ENCODE measurements around the gene FOXJ3.

The FOXJ3 gene

DNA sequence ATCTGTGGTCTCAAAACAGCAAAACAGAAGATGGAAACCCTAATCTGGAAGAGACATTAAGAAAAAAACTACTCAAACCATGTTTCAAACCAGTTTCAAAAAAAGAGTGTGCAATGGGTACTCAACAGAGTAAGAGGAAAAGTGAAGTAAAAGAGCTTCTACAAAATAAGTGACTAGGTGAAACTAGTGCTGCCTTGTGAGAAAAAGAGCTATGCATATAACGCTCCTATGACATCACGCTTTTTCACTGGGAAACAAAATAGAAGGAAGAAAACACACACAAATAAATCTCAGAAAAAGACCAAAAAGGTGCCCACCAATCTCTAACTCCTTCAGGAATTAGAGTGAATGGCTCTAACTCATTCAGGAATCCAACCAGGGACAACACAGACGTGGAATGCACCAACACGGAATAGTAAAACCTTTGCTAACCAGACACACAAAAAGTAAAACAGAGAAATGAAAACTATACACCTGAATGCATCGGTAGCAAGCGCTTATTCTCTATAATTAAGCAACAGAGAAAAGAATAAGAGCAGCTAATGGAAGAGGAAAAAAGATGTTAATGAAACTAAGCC lies 1.3 kb downstream of the FOXJ3 start:
- no peak for DNase-seq

DNA sequence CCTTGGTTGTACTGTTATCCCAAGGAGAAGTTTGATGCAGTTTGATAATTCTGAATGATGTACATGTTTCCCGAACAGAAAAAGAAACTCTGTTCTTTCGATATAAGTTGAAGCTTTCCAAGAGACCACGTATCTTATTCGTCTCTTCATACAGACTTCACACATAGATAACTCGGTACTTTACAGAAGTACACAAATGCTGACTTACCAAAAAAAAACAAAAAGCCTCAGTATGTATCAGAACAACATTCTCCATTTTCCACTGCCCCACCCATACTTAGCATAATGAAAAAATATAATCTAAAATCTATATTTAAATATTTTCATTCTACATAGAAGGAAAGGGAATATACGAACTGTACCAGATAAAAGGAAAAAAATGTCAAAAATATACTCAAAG lies 2.2 kb downstream of the FOXJ3 start:
- no peak for DNase-seq

DNA sequence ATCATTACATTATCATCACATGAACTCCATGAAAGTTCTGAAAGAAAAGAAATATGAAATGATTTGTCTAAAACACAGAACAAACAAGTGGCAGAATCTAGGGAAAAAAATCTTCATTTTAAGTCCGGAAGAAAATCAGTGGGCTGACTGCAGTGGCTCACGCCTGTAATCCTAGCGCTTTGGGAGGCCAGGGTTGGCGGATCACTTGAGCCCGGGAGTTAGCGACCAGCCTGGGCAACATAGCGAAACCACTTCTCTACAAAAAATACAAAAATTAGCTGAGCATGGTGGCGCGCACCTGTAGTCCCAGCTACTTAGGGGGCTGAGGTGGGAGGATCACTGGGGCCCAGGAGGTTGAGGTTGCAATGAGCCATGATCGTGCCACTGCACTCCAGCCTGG lies 4.8 kb downstream of the FOXJ3 start:
- no peak for DNase-seq

DNA sequence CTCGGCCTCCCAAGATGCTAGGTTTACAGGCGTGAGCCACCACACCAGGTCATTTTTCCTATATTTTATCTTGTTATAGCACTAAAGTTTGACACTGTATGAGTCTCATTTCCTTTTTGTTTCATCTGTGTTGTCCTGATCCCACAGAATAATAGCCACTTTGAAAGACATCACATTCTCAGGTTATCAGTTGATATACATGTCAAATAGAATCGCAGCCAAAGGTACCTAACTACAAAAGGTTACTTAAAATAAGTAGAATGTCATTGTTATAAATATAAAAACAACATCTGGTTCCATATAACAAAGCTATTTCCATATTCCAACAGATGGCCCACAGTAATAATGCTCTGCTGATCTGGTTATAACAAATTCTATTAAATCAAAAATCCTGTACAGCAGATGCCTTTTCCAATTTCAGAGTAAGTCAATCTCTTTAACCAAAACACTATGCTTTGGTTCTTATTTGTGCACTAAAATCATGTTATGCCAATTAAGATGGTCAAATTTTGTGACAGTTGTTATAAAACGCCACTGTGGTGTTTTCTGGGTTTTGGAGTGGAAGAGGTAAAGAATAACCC lies 6.0 kb downstream of the FOXJ3 start:
- DNase-seq: no peak

DNA sequence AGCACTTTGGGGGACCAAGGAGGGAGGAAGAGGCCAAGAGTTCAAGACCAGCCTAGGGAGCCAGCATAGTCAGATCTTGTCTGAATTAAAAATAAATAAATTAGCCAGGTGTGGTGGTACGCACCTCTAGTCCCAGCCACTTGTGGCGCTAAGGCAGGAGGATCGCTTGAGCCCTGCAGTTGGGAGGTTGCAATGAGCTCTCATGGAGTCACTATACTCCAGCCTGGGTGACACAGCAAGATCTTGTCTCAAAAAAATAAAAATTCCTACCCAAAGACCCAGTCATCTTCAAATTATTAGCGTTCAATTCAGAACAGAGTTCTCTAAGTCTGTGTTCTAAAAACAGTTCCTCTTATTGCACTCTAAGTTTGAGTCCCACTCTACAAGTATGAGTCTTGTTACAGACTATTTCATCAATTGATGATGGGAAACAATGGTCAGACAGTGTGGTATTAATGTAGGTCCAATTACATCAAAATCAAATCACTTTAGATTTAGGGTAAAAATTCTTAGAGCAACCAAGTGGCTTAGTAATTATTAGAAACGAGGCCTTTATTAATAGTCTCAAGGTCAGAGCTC lies 6.9 kb downstream of the FOXJ3 start:
- no peak for DNase-seq

DNA sequence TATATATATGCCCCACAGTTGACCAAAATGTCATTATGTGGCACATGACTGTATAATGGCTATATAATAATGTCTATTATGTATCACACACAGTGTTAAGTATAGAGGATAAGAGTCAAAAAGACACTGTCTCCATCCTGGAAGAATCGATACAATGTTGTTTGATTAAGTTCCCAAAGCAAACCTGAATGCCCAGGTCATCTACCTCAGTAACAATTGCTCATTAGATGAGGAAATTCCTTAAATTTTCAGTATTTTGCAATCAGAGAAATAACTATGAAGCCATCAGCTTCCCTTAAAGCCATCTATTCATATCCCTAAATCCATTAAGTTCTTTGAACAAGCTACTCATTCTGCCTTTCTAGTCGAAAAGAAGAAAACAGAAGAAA lies 10.0 kb downstream of the FOXJ3 start:
- no peak for DNase-seq

DNA sequence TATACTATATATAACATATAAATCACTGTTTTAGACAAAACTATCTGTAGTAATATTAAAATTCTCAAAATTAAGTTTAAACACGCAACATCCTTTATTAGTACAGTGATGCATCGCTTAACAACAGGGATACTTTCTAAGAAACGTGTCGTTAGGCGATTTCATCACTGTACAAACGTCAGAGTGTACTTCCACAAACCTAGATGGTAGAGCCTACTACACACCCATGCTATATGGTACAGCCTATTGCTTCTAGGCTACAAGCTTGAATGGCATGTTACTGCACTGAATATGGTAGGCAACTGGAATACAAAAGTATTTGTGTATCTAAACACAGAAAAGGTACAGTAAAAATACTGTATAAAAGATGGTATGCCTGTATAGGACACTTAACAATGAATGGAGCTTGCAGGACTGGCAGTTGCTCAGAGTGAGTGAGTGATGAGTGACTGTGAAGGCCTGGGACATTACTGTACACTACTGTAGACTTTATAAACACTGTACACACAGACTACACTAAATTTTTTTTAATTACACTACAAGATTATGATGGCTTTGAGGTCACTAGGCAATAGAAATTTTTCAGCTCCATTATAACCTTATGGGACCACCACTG lies 10.5 kb downstream of the FOXJ3 start:
- no peak for DNase-seq

DNA sequence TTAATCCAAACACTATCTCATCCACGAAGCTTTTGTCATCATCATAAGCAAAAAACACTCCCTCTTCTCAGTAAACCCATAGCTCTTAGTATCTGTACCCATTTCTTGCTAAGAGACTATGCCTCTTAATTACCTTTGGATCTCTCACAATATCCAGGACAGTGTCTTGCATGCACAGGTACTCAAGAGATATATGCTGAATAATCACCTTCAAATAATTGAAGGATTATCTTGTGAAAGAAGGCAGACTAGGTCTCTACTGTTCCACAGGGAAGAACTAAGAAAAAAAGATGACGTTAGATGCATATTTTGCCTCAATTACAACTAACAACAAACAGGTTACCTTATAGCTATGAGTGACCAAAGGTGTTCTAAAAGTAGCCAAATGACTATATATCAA lies 11.5 kb downstream of the FOXJ3 start:
- DNase-seq: no peak

DNA sequence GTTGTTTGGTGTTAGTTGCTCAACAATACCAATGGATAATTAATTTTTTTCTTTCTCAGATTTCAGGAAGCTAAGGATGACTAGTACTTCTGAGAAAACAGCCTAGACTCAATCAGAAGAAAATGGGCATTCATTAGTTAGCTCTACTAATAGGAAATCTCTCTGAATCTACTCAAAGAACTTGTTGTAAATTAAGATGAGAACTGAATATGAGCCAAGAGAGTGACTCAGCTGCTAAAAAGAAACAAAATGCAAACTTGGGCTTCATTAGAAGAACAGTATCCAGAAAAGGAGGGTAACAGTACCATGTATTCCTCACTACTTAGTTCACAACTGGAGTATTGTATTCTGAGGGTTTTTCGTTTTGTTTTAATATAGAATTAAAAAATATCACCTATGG lies 12.5 kb downstream of the FOXJ3 start:
- DNase-seq: no peak

DNA sequence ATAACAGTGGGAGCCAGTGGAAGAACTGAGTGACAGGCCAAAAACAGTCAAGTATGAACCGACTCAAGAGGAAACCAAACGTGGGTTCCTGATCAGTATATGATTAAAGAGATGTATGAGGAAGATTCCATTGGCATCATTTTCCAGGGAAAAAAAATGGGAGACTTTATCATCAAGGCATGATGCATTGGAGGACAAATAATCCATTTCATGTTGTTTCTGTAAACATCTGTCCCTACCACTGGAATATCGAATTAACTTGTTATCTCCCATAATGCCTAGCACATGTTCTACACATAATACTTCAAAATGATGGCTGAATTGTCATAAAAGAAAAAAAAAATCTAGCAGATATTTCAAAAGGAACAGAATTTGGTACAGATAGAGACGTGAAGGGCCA lies 13.3 kb downstream of the FOXJ3 start:
- DNase-seq: no peak

DNA sequence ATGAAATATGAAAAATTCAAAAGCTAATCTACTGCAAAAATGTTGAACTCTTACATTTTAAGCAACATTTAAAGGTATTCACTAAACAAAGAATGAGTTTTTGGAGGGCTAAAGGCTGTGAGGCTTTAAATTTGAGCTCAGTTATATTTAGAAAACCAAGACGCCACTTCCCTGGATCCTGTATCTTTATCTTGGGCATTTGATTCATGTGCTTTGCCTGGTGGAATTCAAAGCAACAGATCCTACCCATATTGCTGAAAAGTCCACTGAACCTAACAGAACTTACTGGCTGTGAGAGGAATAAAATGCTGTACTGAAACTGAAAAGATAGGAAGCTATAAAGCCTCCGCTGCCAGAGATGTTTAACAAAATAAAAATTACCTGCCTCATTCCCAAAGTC lies 14.3 kb downstream of the FOXJ3 start:
- no peak for DNase-seq

DNA sequence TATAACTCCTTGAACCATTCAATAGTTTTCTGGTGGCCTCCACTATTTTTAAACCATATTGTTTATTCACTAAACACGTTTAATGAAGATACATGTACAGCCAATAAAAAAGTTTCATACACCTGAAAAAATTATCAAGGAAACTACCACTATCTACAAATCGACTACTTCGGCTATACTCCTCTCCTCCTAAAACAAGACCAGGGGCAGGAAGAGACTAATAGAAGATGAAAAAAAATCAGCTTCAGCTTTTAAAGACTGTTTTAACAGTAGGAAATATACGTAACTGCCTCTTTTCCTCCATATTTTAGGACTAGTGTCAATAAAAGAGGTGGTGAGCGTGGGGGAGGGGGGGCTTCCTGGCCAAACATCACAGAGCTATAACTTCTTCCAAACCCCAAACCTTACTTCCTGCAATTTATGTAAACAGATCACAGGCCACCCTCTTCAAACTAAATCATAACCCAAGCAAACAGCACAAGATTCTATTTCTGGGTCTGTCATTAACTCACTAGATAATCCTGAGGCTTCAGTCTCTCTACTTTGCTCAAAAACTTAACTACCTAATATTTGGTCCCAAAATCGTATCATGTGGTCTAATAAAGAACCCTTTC lies 15.1 kb downstream of the FOXJ3 start:
- DNase-seq: peak; percentile 21

DNA sequence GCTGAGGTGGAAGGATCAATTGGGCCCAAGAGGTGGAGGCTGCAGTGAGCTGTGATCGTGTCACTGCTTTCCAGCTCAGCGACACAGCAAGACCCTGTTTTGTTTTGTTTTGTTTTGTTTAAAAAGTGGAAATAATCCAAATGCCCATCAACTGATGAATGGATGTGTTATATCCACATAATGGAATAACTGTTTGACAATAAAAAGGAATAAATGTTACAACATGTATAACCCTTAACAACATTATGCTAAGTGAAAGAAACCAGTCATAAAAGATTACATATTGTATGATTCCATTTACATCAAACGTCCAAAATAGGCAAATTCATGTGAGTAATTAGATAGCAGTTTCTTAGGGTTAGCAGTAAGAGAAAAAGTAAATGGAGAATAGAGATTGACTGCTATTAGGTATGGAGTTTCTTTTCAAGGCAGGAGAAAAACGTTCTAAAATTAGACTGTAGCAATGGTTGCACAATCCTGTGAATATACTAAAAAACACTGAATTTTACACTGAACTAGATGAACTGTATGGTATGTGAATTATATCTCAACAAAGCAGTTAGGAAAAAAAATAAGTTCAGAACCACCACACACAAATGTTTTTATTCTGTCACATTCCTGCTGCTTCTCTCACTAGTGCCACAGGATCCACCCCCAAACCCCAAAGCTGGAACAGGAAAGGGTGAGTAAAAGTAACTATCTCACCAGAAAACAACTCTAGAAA lies 15.7 kb downstream of the FOXJ3 start:
- peak; percentile 37 for DNase-seq

DNA sequence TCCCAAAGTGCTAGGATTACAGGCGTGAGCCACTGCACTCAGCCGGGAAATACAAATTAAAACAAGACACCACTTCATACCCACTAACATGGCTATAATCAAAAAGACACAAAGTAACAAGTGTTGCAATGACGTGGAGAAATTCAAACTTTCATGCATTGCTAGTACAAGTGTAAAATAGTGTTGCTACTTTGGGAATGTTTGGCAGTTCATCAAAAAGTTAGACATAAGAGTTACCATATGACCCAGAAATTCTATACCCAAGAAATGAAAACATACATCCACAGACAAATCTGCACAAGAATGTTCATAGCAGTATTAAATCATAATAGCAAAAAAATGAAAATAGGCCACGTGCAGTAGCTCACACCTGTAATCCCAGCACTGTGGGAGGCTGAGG lies 16.4 kb downstream of the FOXJ3 start:
- DNase-seq: no peak

DNA sequence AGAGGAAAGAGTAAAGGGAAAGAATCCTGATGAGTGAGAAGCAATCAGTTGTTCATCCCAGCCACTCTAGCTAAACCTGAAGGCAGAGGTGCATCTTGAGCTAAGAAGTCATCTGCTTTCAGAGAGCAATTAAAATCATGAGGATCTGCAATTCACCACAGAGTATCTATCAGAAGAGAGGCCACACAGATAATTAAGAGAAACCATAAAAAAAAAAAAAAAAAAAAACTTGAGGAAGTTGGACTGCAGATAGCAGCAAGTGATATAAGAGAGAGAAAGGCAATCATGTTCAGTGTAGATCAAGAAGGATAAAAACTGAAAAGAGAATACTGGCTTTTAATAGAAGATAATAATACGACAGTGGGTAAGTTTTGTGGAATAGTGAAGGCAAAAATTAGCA lies 17.7 kb downstream of the FOXJ3 start:
- no peak for DNase-seq

DNA sequence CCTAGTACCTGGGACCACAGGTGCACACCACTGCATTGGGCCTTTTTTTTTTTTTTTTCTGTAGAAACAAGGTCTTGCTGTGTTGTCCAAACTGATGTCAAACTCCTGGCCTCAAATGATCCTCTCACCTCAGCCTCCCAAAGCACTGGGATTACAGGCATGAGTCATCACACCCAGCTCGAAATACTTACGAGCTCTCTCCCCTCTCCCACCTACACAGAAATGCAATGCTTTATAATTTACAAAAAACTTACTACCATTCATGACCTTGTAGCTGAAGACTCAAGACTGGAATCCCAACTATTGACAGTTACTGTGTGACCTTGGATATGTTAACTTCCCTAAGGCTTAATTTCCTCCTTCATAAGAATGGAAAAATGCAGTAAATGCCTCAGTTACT lies 18.7 kb downstream of the FOXJ3 start:
- no peak for DNase-seq

DNA sequence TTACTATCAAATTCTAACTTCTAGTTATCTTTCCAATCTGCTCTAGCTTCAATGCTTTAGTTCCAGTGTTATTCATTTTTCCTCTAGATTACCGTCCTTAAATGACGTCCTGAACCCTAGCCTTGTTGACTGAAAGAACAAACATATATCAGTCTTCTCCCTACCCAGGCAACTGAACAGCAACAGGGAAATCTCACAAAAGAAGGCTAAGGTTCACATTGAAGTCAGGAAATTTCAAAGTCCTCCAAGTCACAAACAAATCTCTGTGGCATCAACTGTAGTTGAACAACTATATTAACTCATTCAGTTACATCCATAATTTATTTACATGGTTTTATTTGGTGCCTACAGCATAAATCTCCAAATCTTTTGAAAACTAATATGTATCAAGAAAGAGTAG lies 19.5 kb downstream of the FOXJ3 start:
- no peak for DNase-seq

DNA sequence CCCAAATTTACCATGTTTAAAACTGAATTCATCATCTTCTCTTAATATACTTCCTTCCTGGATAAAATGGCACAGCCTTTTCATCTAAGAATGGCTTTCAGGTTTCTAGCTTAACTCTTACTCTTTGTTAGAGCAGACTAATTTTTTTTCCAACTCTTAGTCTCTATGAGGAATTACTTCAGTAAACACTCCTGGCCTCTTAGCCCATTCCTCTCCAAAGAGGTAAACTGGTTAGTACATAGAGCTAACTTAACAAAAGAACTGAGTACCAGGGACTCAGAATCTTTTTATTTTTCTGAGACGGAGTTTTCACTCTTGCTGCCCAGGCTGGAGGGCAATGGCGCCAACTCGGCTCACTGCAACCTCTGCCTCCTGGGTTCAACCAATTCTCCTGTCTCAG lies 21.1 kb downstream of the FOXJ3 start:
- DNase-seq: no peak

DNA sequence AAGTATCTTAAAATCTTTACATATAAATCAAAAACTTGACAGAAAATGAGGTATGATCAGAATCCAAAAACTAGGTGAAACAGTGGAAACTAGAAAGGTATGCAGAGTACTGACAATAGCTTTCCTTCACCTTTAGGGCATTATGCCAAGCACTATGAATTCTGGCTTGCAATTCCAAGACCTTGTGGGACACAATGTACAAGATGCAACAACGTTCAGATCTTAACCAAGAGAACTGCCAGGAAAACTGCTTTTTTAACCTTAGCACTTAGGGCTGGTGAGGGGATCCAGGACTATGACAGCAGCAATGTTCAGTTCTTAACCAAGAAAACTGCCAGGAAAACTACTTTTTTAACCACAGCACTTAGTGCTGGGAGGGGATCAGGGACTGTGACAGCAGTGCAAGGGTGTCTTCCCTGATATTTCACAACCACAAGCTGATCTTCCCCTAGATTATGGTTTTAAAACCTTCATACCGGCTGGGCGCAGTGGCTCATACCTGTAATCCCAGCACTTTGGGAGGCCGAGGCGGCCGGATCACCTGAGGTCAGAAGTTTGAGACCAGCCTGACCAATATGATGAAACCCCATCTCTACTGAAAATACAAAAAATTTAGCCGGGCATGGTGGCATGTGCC lies 22.3 kb downstream of the FOXJ3 start:
- no peak for DNase-seq

DNA sequence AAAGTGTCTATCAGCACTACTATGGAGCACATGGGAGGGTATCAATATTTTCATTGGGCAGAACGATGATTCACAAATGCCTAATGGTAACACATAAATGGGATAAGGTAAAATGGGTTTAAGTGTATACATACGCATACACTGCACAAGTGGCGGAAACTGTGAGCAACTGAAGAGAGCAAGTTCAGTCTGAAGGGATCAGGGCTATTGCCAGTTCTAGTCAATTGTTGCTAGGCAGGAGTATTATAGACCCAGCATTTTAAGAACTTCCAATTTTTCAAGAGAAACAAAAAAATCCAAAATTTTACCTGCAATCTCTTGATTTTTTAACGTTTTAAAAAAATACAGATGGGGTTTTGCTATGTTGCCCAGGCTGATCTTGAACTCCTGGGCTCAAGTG lies 23.1 kb downstream of the FOXJ3 start:
- no peak for DNase-seq

DNA sequence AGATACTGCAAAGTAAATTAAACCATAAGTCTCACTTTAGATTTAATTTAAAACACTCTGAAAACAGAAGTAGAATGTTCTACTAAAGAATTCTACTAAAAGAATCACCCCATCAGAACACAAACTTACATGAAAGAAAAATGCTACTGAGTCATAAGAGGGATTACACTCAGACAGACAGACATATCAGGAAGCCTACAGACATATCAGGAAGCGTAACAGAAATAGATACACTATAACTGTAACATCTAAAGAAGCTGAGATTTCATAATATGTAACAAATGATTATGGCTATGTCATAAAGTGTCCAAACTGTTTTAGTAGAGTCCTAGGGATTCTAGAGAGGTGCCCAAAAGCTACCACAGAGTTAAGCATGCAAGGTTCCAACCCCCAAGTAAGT lies 23.9 kb downstream of the FOXJ3 start:
- DNase-seq: peak; percentile 27

DNA sequence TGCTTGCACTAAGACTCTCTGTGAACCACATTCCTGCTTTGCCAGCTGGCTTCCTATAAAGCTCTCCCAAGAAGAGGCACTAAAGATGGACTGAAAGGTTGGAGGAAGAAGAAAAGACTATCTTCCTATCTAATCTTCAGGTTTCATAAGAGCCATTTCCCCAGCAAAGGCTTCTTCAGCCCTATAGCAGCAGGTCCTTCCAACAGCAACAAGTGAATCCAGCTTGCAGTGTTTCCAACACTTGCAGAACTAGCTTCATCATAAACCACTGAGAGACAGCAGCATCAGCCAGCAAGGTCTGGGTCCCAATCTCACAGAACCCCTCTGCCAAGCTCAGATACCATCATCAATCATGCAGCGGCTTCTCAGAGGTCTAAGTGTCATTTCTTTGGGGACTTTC lies 28.1 kb downstream of the FOXJ3 start:
- DNase-seq: no peak

DNA sequence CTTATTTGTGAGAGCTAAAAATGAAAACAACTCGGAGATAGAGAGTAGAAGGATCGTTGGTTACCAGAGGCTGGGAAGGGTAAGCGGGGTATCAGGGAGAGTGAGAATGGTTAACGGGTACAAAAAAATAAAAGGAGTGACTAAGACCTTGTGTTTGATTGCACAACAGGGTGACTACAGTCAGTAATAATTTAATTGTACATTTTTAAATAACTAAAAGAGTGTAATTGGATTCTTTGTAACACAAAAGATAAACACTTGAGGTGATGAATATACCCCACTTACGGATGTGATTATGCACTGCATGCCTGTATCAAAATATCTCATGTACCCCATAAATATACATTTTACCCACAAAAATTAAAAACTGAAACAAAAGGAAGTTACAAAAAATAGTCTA lies 29.4 kb downstream of the FOXJ3 start:
- no peak for DNase-seq

Data from activated CD4-positive, alpha-beta T cell treated with anti-CD3 and anti-CD28 coated beads, Interleukin-10, Interleukin-2, amounts not matched to agents 100 ng/mL and 50 ng/mL, durations not matched to agents 16 hours and 8 hours (primary cell).